Naive thymus-derived CD8-positive, alpha-beta T cell (primary cell): ENCODE measurements around the gene PAAF1. TPM values are rescaled to one million over a fixed set of nuclear protein-coding genes. Genes with fewer than 3 reads are reported as not detected.

Experiments used
- ATAC-seq, 2 donors: fragments of 150-1000 bp; cut with Tn5 transposase in 1 of 2; sonication (Bioruptor Pico), chemical (Tn5 transposase) in 1 of 2; 1 replicate in 1 of 2; 2 replicates in 1 of 2; pipeline ENCODE4 v1.10.0; 2021; ENCODE audit warnings: mild to moderate bottlenecking in 2 of 2, moderate library complexity in 2 of 2
- POLR2A ChIA-PET: fragments of 350-600 bp; sonication (Branson Sonifier 250); formaldehyde crosslinking; loops from one replicate; lab custom pipeline; 2021; ENCODE audit warnings: antibody characterized with exemption; lab: Charles Lee
- DNase-seq, 10 donors: peaks; one replicate each; pipeline versions ENCODE4 v3.0.0 to v3.0.0-alpha.2; 2020 to 2022
- H3K27ac Mint-ChIP-seq, 10 donors: one replicate each; pipeline ENCODE4 v1.8.0; 2020 to 2022; ENCODE audit warnings: mild to moderate bottlenecking in 10 of 10, mixed read lengths in 10 of 10, moderate library complexity in 4 of 10, inconsistent platforms in 1 of 10
- H3K27me3 Mint-ChIP-seq, 5 donors: one replicate each; pipeline ENCODE4 v1.8.0; 2021 to 2022; ENCODE audit warnings: mixed read lengths in 5 of 5
- H3K36me3 Mint-ChIP-seq, 3 donors: one replicate each; pipeline ENCODE4 v1.8.0; 2020 to 2022; ENCODE audit warnings: mixed read lengths in 3 of 3, mild to moderate bottlenecking in 2 of 3, inconsistent platforms in 1 of 3
- H3K4me1 Mint-ChIP-seq, 4 donors: one replicate each; pipeline ENCODE4 v1.8.0; 2021 to 2022; ENCODE audit warnings: mixed read lengths in 4 of 4
- H3K4me3 Mint-ChIP-seq, 10 donors: one replicate each; pipeline ENCODE4 v1.8.0; 2020 to 2022; ENCODE audit warnings: mild to moderate bottlenecking in 10 of 10, mixed read lengths in 10 of 10, moderate library complexity in 6 of 10, inconsistent platforms in 1 of 10
- H3K9me3 Mint-ChIP-seq, 9 donors: one replicate each; pipeline ENCODE4 v1.8.0; 2020 to 2022; ENCODE audit warnings: mixed read lengths in 9 of 9, mild to moderate bottlenecking in 3 of 9, inconsistent platforms in 1 of 9, moderate library complexity in 1 of 9
- polyA plus RNA-seq, 3 donors: library from polyadenylated mRNA; unstranded; fragments of 300-500 nt; fragmentation: Illumina TruSeq; gene quantifications; one replicate each; pipeline ENCODE4 v1.2.3, GENCODE V29; 2021
- total RNA-seq, 8 experiments: library from RNA in 2 of 8; stranded (reverse) in 2 of 8; gene quantifications; one replicate each; pipeline ENCODE4 v1.2.3 and lab custom pipeline; 2021 to 2026

The PAAF1 gene
- 10 to 100 TPM; 20.4 to 24.6 TPM for total RNA-seq
- polyA plus RNA-seq = 10 to 100 TPM; 17.7 to 30.4 (median 23.9) TPM
- total RNA-seq (lab: John Stamatoyannopoulos, UW) = 7.4 to 16.9 (median 11.7) reads per million in 6 experiments

- Mint-ChIP-seq H3K4me3 (peak within 1 kb of the TSS; percentile 93 to 99 (median 98)), H3K9me3 (no peaks in the 10 kb centered on the region), H3K27me3 (no peaks in the 10 kb centered on the region), H3K27ac (peak within 1 kb of the TSS; percentile 93 to 99 (median 98)), H3K36me3 (peaks cover 0 to 39% (median 6%) of the 10 kb centered on the region in 3 donors), H3K4me1 (peaks cover 18 to 49% (median 44%) of the 10 kb centered on the region in 4 donors)
- DNase-seq = peak; percentile 85 to 96 (median 92)
- peak; percentile 96 to 97 for ATAC-seq
- POLR2A ChIA-PET = interaction anchor here (0.8 kb wide), 1 partner anchor 116 kb away, joined by 3 read pairs; the partner anchor contains the start of gene RAB6A
Observed at GRCh38 chr11:73876424-73877310, at the start of gene PAAF1, which contains the start of gene COA4. TSS of gene PAAF1 (plus strand) at chr11:73876999. CDS start at chr11:73877022, 23 bp downstream. TSS of gene COA4 (minus strand) at chr11:73876846. CDS start at chr11:73873378, 3,468 bp downstream.

DNA sequence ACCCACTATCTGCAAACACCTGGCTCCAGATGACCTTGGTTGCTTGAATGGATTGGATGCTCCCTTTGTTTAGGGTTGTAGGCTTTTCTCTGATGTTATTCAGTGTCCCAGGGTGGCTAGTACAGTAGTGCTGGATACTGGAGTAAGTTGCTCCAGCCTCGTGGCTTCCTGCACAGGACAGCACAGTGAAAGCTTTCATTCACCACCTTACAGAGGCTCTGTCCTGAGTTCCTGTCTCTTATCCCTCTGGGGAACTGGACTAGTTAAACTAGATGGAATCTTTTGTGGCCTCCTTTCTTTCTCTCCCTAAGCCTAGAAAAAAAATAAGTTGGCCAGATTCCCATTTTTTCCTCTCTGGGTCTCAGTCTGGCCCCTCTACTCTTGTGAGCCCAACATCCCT is 46.5 kb upstream of the PAAF1 start:
- H3K36me3 Mint-ChIP-seq = peaks cover 0 to 81% (median 21%) of the 10 kb centered on the region in 3 donors
- H3K27me3 Mint-ChIP-seq = no peaks in the 10 kb centered on the region
- H3K4me1 Mint-ChIP-seq = no peaks in the 10 kb centered on the region
- POLR2A ChIA-PET = no interaction called here
- ATAC-seq = no peak
- no peak for DNase-seq
- H3K4me3 Mint-ChIP-seq = no peak overlapping the region
- peak overlapping the region in 1 of 10 donors; percentile 27 for H3K27ac Mint-ChIP-seq
- no peaks in the 10 kb centered on the region for H3K9me3 Mint-ChIP-seq

DNA sequence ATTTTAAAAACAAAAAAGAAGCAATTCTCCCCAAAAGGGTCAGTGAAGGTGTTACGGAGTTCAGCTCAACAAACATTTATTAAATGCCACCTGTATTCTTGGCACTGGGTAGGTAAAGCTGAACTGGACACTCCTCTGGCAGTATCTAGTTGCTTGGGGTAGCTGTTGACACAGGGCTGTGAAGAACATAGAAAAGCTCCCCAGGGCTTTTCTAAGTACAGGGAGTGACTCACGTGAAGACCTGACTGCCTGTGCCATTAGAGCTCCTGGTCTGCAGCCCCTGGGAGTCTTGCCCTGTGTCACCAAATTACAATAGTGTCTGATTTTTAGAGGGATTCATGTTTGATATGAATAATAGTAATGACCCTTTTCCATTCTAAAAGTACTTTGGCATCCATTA is 43.7 kb upstream of the PAAF1 start:
- Mint-ChIP-seq H3K4me3 (no peak overlapping the region), H3K27me3 (no peaks in the 10 kb centered on the region), H3K9me3 (no peaks in the 10 kb centered on the region), H3K27ac (no peak overlapping the region), H3K36me3 (peaks cover 0 to 76% (median 16%) of the 10 kb centered on the region in 3 donors), H3K4me1 (no peaks in the 10 kb centered on the region)
- ATAC-seq (no peak), DNase-seq (no peak)
- POLR2A ChIA-PET = no interaction called here

- Mint-ChIP-seq H3K27ac (peak overlapping the region in 2 of 10 donors; percentile 25 to 63), H3K9me3 (no peaks in the 10 kb centered on the region), H3K4me1 (no peaks in the 10 kb centered on the region), H3K4me3 (no peak overlapping the region), H3K27me3 (no peaks in the 10 kb centered on the region), H3K36me3 (peaks cover 0 to 64% (median 6%) of the 10 kb centered on the region in 3 donors)
- POLR2A ChIA-PET = no interaction called here
- ATAC-seq (no peak), DNase-seq (no peak)
Observed at GRCh38 chr11:73838443-73839122, 38.2 kb upstream of the PAAF1 start.

GRCh38 chr11:73839123-73839457 is 37.7 kb upstream of the PAAF1 start:
- DNase-seq (no peak), ATAC-seq (no peak)
- POLR2A ChIA-PET = no interaction called here
- Mint-ChIP-seq H3K9me3 (no peaks in the 10 kb centered on the region), H3K36me3 (peaks cover 0 to 65% (median 4%) of the 10 kb centered on the region in 3 donors), H3K27ac (no peak overlapping the region), H3K4me3 (no peak overlapping the region), H3K27me3 (no peaks in the 10 kb centered on the region), H3K4me1 (no peaks in the 10 kb centered on the region)

DNA sequence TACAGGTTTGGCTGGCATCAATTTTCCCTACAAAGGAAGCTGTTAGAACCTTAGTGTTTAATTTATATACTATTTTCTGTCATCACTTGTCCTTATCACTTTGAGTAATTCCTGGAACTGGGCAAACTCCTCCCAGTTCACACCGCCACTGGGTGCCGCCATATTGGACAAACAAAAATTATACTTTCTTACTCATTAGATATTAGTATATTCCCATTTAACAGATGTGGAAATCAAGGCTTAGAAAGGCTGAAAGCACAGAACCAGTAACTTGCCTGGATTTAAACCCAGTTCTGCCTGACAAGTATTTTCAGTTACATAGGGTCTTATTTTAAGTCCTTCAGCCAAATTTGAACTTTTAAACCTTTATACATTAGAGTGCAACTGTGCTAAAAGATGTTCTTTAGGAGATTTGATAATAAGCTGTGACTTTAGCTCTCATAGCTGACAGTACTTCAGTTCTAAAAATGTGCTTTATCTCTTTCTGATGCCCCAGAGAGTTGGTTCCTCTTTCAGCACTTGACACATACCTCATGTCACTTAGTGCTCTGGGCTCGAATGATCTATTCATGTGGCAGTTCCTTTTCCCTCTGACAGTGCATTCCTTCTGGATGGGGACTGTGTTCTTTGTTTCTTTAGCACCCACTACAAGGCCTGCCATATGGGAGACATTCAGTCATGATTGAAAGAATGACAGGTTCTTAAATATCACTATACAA is 25.6 kb upstream of the PAAF1 start:
- Mint-ChIP-seq H3K4me1 (no peaks in the 10 kb centered on the region), H3K27ac (no peak overlapping the region), H3K27me3 (no peaks in the 10 kb centered on the region), H3K4me3 (no peak overlapping the region), H3K9me3 (no peaks in the 10 kb centered on the region), H3K36me3 (peaks cover 0 to 72% (median 10%) of the 10 kb centered on the region in 3 donors)
- ATAC-seq (no peak), DNase-seq (no peak)
- POLR2A ChIA-PET = no interaction called here

DNA sequence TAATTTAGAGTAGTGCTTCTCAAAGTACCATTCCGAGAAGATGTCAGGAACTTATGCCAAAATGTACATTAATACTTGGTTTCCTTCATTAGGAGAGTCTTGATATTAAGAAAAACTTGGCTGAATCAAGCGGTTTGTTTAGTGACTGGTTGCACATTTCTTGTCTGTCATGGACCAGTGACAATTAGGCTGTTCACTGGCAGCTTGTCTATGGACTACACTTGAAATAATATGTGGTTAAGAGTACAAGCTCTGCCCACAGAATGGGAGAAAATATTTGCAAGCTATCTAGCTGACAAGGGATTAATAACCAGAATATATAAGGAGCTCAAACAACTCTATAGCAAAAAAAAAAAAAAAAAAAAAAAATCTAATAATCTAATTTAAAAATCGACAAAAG is 24.8 kb upstream of the PAAF1 start:
- Mint-ChIP-seq H3K36me3 (peaks cover 0 to 63% (median 10%) of the 10 kb centered on the region in 3 donors), H3K4me1 (no peaks in the 10 kb centered on the region), H3K9me3 (no peaks in the 10 kb centered on the region), H3K27ac (no peak overlapping the region), H3K4me3 (no peak overlapping the region), H3K27me3 (no peaks in the 10 kb centered on the region)
- POLR2A ChIA-PET = no interaction called here
- no peak for DNase-seq
- no peak for ATAC-seq

DNA sequence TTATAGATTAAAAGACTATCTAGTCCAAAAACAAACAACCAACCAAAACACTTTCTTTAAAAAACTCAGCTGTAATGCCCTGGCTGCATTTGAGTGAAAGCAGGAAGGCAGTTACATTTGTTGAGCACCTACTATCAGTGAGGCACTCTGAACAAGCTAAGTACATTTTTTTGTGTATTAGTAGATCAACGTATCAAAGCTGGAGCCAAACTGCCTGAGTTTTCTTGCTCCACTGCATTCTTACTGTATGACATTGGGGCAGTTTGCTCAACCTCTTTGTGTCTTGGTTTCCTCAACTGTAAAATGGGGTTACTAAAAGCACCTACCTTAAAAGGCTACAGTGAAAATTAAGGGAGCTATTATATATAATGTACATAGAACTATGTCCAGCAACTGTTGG is 22.1 kb upstream of the PAAF1 start:
- ATAC-seq = no peak
- POLR2A ChIA-PET = interaction anchor here (0.6 kb wide), 1 partner anchor 89 kb away, joined by 5 read pairs; no protein-coding TSS in a partner anchor
- H3K36me3 Mint-ChIP-seq = peaks cover 0 to 43% (median 14%) of the 10 kb centered on the region in 3 donors

GRCh38 chr11:73856031-73856567 is 20.7 kb upstream of the PAAF1 start:
- no peak for ATAC-seq
- POLR2A ChIA-PET = no interaction called here
- Mint-ChIP-seq H3K4me1 (peaks cover 0 to 2% (median 0%) of the 10 kb centered on the region in 4 donors), H3K36me3 (peaks cover 0 to 44% (median 19%) of the 10 kb centered on the region in 3 donors), H3K27ac (peak overlapping the region in 1 of 10 donors; percentile 17), H3K9me3 (no peaks in the 10 kb centered on the region), H3K27me3 (no peaks in the 10 kb centered on the region), H3K4me3 (no peak overlapping the region)
- no peak for DNase-seq

More for the DNA sequence above, 22.1 kb upstream of the PAAF1 start:
- H3K27ac Mint-ChIP-seq = no peak overlapping the region
- DNase-seq = no peak
- H3K4me1 Mint-ChIP-seq = no peaks in the 10 kb centered on the region
- no peaks in the 10 kb centered on the region for H3K9me3 Mint-ChIP-seq
- H3K27me3 Mint-ChIP-seq = no peaks in the 10 kb centered on the region
- no peak overlapping the region for H3K4me3 Mint-ChIP-seq

DNA sequence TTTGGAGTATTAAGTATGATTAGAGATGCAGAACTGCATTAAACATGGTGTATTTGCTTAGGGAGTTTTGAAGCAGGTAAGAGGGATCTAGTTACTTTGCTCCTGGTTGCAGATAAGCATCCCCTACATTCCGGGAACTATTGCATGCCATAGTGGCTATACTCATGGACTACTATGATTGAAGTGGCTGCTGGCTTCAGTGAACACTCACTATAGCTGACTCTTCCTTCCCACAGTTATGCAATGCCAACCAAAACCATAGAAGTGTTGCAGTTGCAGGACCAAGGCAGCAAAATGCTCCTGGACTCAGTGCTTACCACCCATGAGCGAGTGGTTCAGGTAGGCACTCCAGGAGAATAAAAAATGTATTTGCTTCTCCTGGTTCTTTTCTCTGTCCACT is 17.1 kb upstream of the PAAF1 start:
- peaks cover 0 to 2% (median 0%) of the 10 kb centered on the region in 4 donors for H3K4me1 Mint-ChIP-seq
- peaks cover 0 to 45% (median 19%) of the 10 kb centered on the region in 3 donors for H3K36me3 Mint-ChIP-seq
- no peaks in the 10 kb centered on the region for H3K27me3 Mint-ChIP-seq
- POLR2A ChIA-PET = no interaction called here
- no peaks in the 10 kb centered on the region for H3K9me3 Mint-ChIP-seq
- H3K4me3 Mint-ChIP-seq = no peak overlapping the region
- DNase-seq (no peak), ATAC-seq (no peak)
- H3K27ac Mint-ChIP-seq = peak overlapping the region in 1 of 10 donors; percentile 60

DNA sequence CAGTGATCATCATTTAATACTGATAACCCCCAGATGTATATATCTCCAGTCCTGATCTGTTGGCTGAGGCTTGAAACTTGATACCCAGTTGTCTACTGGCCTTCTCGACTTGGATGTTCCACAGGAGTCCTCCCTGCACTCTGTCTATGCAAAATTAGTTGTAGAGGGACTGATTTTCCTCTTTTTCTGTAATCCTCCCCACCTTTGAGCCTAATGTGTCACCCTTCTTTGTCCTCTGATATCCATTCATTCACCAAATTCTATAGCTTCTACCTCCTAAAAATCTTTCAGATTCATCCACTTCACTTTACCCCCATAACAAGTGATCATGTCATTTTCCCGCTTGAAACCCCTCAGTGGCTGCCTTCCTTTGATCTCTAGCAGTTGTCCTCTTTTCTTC is 16.6 kb upstream of the PAAF1 start:
- Mint-ChIP-seq H3K27me3 (no peaks in the 10 kb centered on the region), H3K4me1 (peaks cover 0 to 2% (median 0%) of the 10 kb centered on the region in 4 donors), H3K9me3 (no peaks in the 10 kb centered on the region), H3K36me3 (peaks cover 0 to 46% (median 19%) of the 10 kb centered on the region in 3 donors), H3K27ac (peak overlapping the region in 2 of 10 donors; percentile 15 to 18), H3K4me3 (no peak overlapping the region)
- ATAC-seq (no peak), DNase-seq (no peak)
- POLR2A ChIA-PET = no interaction called here

- H3K9me3 Mint-ChIP-seq = no peaks in the 10 kb centered on the region
- H3K36me3 Mint-ChIP-seq = peaks cover 0 to 54% (median 16%) of the 10 kb centered on the region in 3 donors
- no peak for ATAC-seq
- H3K27me3 Mint-ChIP-seq = no peaks in the 10 kb centered on the region
- H3K4me1 Mint-ChIP-seq = peaks cover 0 to 2% (median 0%) of the 10 kb centered on the region in 4 donors
- no peak for DNase-seq
- H3K27ac Mint-ChIP-seq = peak overlapping the region in 2 of 10 donors; percentile 3 to 29
- no peak overlapping the region for H3K4me3 Mint-ChIP-seq
- POLR2A ChIA-PET = no interaction called here
Observed at GRCh38 chr11:73862986-73863385, 13.8 kb upstream of the PAAF1 start.
